Activated naive CD8-positive, alpha-beta T cell treated with anti-CD3 and anti-CD28 coated beads, Interleukin-2, amount 10 ng/mL, durations not matched to agents 7 days and 5 days (primary cell): Measurements from ENCODE around the gene DLG1. TPM values are rescaled to one million over a fixed set of nuclear protein-coding genes. Genes with fewer than 3 reads are reported as not detected.

Source experiments
- ATAC-seq: fragments of 150-1000 bp; cut with Tn5 transposase; one replicate; pipeline ENCODE4 v1.10.0; 2021; ENCODE audit warnings: low read depth, moderate library complexity
- POLR2A ChIA-PET: fragments of 350-600 bp; sonication (Branson Sonifier 250); formaldehyde crosslinking; loops from one replicate; lab custom pipeline; 2021; ENCODE audit warnings: antibody characterized with exemption; lab: Charles Lee
- DNase-seq: peaks from one replicate; pipeline ENCODE4 v3.0.0; 2021
- H3K27ac Mint-ChIP-seq: one replicate; pipeline ENCODE4 v1.8.0; 2022; ENCODE audit warnings: mild to moderate bottlenecking, mixed read lengths
- H3K27me3 Mint-ChIP-seq: one replicate; pipeline ENCODE4 v1.8.0; 2022; ENCODE audit warnings: mild to moderate bottlenecking, moderate library complexity, mixed read lengths
- H3K36me3 Mint-ChIP-seq: one replicate; pipeline ENCODE4 v1.8.0; 2021; ENCODE audit warnings: mild to moderate bottlenecking, mixed read lengths
- H3K4me1 Mint-ChIP-seq: one replicate; pipeline ENCODE4 v1.8.0; 2021; ENCODE audit warnings: mixed read lengths
- H3K4me3 Mint-ChIP-seq: one replicate; pipeline ENCODE4 v1.8.0; 2022; ENCODE audit warnings: mild to moderate bottlenecking, moderate library complexity, mixed read lengths
- H3K9me3 Mint-ChIP-seq: one replicate; pipeline ENCODE4 v1.8.0; 2021; ENCODE audit warnings: mixed read lengths
- total RNA-seq, 2 experiments: library from RNA; stranded (reverse); gene quantifications; one replicate each; pipeline ENCODE4 v1.2.3, GENCODE V29; 2021

Gene DLG1
- total RNA-seq, result 10 to 100 TPM; 83.4 to 86.5 TPM

DNA sequence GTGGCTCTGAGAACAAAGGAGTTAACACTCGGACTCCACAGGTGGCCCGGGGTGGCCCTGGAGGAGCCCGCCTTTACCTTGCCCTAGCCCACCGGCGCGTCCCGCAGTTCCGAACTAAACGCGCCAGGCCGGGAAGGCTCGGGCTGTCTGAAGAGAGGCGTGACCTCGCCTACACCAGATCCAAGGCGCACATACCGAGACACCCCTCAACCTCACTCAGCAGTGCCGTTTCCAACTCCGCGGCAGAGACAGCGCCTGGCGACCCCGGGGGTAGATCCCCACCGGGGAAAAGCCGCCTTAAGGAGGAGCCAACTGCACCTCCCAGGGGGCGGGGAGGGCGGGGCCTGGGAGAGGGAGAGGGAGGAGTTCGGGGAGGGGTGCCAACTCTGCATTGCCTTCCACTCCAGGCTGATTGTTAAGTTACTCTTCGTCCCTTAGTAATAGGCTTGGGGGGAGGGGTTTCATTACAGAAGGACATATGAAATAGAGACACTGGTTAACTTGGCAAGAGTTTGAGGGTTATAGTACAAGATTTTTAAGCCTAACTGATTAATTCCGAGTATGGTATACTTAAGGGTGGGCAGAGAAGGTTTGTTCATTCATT, at the start of gene DLG1:
TSS of gene DLG1 (minus strand) at position 272 of the 604 bp plus-strand sequence. CDS start 1,408 bp downstream, outside the sequence.
- POLR2A ChIA-PET, result interaction anchor here (0.5 to 1.2 kb wide), 7 partner anchors 11 to 405 kb away, joined by 3 to 4 read pairs (median 3); no protein-coding TSS in a partner anchor
- no peak for DNase-seq
- peaks cover 23% of the 10 kb centered on the region for H3K4me1 Mint-ChIP-seq

DNA sequence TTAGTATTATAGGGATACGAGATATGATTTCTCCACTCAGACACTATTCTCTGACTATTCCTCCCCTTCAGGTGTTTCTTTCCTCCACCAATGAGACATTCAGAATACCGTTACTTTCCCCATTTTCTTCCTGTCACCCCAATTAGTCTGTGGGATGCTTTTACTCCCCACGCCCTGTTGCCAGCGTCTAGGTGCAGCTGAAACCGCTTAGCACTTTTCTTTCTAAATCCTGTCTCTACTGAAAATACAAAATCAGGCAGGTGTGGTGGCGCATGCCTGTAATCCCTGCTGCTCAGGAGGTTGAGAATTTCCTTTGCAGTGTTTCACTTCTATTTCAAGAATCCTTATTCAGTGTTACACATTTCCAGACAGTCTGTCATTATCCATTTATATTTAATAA, 49.6 kb upstream of the DLG1 start:
- H3K27me3 Mint-ChIP-seq, result peaks cover 6% of the 10 kb centered on the region
- DNase-seq (no peak), ATAC-seq (no peak)
- H3K4me1 Mint-ChIP-seq, result no peaks in the 10 kb centered on the region
- POLR2A ChIA-PET, result no interaction called here
- H3K27ac Mint-ChIP-seq, result no peak overlapping the region
- no peaks in the 10 kb centered on the region for H3K9me3 Mint-ChIP-seq
- H3K4me3 Mint-ChIP-seq, result no peak overlapping the region
- no peaks in the 10 kb centered on the region for H3K36me3 Mint-ChIP-seq

More for the DNA sequence above, at the start of gene DLG1:
- Mint-ChIP-seq H3K27me3 (peaks cover 28% of the 10 kb centered on the region), H3K27ac (peak within 1 kb of the TSS; percentile 93), H3K9me3 (no peaks in the 10 kb centered on the region), H3K36me3 (peaks cover 5% of the 10 kb centered on the region), H3K4me3 (peak within 1 kb of the TSS; percentile 96)
- ATAC-seq, result peak; percentile 75

DNA sequence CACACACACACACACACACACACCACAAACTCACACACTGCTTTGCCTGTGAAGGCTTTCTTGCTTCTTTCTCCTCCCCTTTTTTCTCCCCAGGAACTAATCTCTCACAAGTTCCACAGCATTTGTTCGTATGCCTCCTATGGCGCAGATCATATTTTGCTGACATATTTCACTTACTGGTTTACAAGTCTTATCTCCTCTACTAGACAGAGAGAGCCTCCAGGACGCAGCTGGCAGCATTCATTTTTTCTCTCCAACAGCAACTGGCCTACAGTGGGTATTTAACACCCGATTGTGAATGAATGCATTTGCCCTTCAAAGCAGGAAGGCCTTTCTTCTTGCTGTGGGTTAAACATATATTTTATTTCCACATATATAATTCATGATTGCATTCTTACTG, 47.0 kb upstream of the DLG1 start:
- no peaks in the 10 kb centered on the region for H3K36me3 Mint-ChIP-seq
- peaks cover 10% of the 10 kb centered on the region for H3K27me3 Mint-ChIP-seq
- H3K4me3 Mint-ChIP-seq, result no peak overlapping the region
- H3K27ac Mint-ChIP-seq, result no peak overlapping the region
- H3K9me3 Mint-ChIP-seq, result no peaks in the 10 kb centered on the region
- no peaks in the 10 kb centered on the region for H3K4me1 Mint-ChIP-seq
- DNase-seq (no peak), ATAC-seq (no peak)
- POLR2A ChIA-PET, result no interaction called here

DNA sequence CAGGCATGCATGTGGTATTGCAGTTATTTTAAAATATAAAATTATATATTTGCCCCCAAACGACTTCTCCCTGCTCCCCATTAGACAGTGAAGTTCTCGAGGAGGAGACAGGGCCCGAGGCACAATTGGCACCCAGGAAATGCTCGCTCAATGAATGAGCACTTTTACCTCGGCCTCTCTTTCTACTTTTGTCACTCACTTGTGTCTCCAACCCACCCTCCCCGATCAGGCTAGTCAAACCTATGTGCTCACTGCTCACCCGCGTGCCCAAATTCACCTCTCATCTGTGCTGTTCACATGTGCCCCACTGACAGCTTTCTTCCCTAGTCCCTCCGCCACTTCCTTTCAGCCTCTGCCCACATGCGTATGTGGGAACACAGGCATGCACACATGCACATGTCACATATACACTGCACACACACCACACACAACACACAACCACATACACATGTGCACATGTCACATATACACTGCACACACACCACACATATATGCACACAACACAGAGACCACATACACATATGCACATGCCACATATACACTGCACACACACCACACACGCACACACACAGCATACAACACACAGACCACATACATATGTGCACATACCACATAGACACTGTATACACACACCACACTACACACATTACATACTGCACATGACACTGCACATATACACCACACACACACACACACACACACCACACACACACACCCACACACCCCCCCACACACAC, 46.3 kb upstream of the DLG1 start:
- POLR2A ChIA-PET, result no interaction called here
- DNase-seq (no peak), ATAC-seq (no peak)
- Mint-ChIP-seq H3K27ac (no peak overlapping the region), H3K4me1 (no peaks in the 10 kb centered on the region), H3K4me3 (no peak overlapping the region), H3K36me3 (no peaks in the 10 kb centered on the region), H3K27me3 (peaks cover 13% of the 10 kb centered on the region), H3K9me3 (no peaks in the 10 kb centered on the region)

DNA sequence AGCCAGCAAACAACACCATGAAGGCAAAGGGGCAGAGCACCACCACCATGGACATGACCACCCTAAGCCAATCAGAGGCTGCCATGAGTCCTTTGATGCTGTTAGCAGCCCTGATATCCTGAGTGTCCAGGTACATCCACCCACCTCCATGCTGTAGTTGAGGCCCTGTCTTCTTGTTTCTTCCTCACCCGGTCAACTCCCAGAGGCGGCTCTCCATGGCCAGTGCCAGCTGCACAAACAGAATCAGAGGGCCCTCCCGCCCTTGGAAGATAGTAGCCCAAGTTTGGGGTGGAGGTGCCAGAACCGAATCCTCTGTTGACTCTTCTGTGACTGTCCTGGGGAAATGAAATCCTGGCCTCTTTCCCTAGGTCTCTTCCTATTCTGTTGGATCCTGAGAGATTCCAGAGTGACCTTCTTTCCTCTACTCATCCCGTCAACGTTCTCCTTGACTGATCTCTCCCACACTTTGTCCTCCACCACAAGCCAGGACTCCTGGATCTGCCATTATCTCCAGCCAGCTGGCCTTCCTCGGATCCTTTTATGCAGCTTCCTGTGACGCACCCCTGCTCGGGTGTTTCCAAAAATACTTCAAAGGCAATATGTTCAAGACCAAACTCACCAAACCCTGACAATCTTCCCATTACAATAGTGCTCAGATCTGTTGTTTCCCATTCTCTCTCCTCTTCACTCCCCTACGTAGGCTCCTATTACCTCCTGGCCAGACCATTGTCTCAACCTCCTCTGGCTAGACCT, 45.4 kb upstream of the DLG1 start:
- Mint-ChIP-seq H3K36me3 (no peaks in the 10 kb centered on the region), H3K4me3 (no peak overlapping the region), H3K27me3 (peaks cover 11% of the 10 kb centered on the region), H3K27ac (no peak overlapping the region), H3K9me3 (no peaks in the 10 kb centered on the region), H3K4me1 (no peaks in the 10 kb centered on the region)
- DNase-seq (no peak), ATAC-seq (no peak)
- POLR2A ChIA-PET, result no interaction called here

DNA sequence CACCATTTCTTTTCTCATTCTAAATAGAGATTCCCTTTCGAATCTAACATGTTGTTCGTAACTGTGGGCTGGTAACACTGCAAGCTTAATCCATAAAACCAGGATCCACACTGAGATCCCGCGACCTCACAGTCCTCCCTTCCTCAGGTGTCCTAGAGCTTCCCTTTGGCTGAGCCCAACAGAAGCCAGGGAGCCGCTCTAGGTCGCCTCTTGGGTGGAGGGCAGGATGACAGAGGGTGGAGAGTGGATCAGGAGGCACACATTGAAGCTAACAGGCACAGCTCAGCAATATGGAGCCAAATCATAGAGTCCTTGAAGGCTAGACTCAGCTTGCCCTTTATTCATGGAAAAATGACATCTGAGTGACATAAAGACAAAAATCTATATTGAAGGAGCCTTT, 44.7 kb upstream of the DLG1 start:
- Mint-ChIP-seq H3K4me1 (peaks cover 3% of the 10 kb centered on the region), H3K27ac (no peak overlapping the region), H3K4me3 (no peak overlapping the region), H3K36me3 (no peaks in the 10 kb centered on the region), H3K27me3 (peaks cover 8% of the 10 kb centered on the region), H3K9me3 (no peaks in the 10 kb centered on the region)
- POLR2A ChIA-PET, result no interaction called here
- DNase-seq (no peak), ATAC-seq (no peak)

DNA sequence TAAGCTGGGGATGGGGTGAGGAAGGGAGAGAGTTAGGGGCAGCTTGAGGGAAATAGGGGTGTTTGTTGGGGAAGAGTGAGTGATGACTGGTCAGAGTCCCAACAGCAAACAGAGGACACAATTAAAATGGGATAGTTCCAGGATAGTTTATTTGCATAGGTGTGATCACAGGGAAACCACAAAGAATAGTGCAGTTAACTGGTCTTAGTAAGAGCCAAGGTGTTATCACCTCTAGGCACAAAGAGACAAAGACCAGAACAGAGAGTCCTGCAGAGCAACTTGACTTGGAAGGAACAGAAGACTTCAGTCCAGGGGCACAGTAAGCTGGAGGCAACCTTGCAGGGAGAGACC, 42.1 kb upstream of the DLG1 start:
- Mint-ChIP-seq H3K27ac (no peak overlapping the region), H3K9me3 (no peaks in the 10 kb centered on the region), H3K27me3 (peaks cover 10% of the 10 kb centered on the region), H3K36me3 (no peaks in the 10 kb centered on the region), H3K4me3 (no peak overlapping the region), H3K4me1 (peaks cover 3% of the 10 kb centered on the region)
- ATAC-seq (no peak), DNase-seq (no peak)
- POLR2A ChIA-PET, result no interaction called here

DNA sequence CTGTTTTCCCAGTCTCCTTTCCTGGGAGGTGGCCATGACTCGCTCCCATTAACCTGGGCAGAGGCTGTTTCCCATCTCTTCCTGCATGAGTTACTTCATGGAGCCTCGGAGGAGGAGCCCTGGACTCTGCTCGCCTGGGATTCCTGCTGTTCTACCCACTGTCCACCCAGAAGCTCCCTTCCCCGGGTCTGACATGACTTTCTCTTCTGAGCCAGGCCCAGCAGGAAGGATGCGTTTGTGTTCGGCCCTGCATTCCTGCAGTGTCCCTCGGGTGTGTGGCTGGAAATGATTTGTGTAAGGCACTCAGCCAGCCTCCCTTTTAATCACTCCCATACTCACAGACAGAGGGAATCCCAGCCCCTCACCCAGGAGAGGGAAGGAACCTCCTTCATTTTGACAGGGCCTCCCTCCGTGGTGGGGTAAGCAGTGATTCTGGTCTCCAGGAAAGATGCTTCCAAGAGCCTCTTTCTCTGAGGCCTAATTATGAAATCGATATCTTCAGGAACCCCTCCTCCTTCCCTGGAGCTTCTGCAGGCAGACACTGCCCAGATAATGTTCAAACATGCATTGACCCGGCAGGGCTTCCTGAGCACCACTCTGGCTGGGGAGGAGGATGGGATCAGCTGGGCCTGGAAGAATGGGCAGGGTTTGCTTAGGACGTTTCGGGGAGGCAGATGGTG, 41.6 kb upstream of the DLG1 start:
- H3K36me3 Mint-ChIP-seq, result no peaks in the 10 kb centered on the region

DNA sequence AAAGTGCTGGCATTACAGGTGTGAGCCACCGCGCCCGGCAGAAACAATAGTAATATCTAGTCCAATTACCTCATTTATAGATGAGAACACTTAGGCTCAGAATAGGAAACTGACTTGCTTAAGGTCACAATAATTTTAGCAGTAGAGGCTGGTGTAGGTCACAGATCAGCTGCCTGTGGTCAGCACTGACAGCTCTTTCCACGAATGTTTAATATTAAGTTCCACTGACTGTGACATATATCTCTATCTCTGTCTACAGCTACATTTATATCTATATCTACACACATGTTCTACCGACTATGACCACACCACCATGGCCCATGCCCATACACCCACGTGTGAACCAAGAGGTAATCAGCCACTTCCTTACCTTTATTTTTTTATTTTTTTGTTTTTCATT, 40.2 kb upstream of the DLG1 start:
- H3K4me1 Mint-ChIP-seq, result peaks cover 3% of the 10 kb centered on the region
- no peaks in the 10 kb centered on the region for H3K9me3 Mint-ChIP-seq
- no peak overlapping the region for H3K4me3 Mint-ChIP-seq
- no peak overlapping the region for H3K27ac Mint-ChIP-seq
- ATAC-seq, result no peak
- POLR2A ChIA-PET, result no interaction called here
- peaks cover 10% of the 10 kb centered on the region for H3K27me3 Mint-ChIP-seq
- no peaks in the 10 kb centered on the region for H3K36me3 Mint-ChIP-seq
- DNase-seq, result no peak

More for the DNA sequence above, 41.6 kb upstream of the DLG1 start:
- DNase-seq (no peak), ATAC-seq (no peak)
- no peak overlapping the region for H3K27ac Mint-ChIP-seq
- H3K9me3 Mint-ChIP-seq, result no peaks in the 10 kb centered on the region
- no peak overlapping the region for H3K4me3 Mint-ChIP-seq
- H3K27me3 Mint-ChIP-seq, result peaks cover 10% of the 10 kb centered on the region
- peaks cover 3% of the 10 kb centered on the region for H3K4me1 Mint-ChIP-seq
- POLR2A ChIA-PET, result no interaction called here

DNA sequence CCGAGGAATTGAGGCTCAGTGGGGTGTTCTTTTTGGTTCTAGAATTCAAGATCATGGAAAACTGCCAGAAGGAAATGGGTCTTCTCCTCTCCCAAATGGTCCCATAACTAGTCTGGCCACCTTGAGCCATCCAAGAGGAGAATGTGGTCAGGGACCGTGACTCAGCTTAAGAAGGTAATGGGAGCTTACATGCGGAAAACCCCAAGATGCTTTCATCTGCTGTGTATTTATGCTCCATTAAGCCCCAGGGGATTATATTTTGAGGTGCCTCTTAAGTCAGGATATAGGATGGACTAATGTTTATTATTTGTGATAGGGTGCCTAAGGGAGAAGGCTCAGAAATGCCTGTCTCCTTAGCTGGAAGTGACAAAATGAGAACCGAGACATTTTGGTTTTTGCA, 39.2 kb upstream of the DLG1 start:
- peaks cover 3% of the 10 kb centered on the region for H3K4me1 Mint-ChIP-seq
- no peak overlapping the region for H3K27ac Mint-ChIP-seq
- POLR2A ChIA-PET, result no interaction called here
- no peaks in the 10 kb centered on the region for H3K36me3 Mint-ChIP-seq
- H3K9me3 Mint-ChIP-seq, result no peaks in the 10 kb centered on the region
- no peak overlapping the region for H3K4me3 Mint-ChIP-seq
- ATAC-seq (no peak), DNase-seq (no peak)
- peaks cover 10% of the 10 kb centered on the region for H3K27me3 Mint-ChIP-seq

DNA sequence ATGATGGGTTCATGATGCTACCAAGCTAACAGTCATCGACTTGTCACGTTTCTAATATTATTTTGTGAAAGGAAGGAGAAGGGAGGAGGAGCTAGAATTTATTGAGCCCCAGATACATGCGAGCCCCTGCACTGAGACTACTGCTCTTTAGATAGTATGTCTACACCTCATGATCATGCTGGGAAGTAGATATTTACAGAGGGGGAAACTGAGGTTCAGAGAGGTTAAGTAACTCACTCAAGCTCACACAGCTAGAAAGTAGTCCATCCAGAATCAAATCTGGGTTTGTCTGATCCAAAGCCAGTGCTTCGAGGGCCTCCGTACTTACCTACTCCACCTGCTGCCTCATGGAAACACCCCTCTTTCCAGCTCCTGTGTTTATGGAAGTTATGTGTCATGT, 38.8 kb upstream of the DLG1 start:
- DNase-seq, result no peak
- H3K27me3 Mint-ChIP-seq, result peaks cover 13% of the 10 kb centered on the region
- peaks cover 3% of the 10 kb centered on the region for H3K4me1 Mint-ChIP-seq
- no peak overlapping the region for H3K27ac Mint-ChIP-seq
- no peak overlapping the region for H3K4me3 Mint-ChIP-seq
- no peaks in the 10 kb centered on the region for H3K9me3 Mint-ChIP-seq
- H3K36me3 Mint-ChIP-seq, result no peaks in the 10 kb centered on the region
- ATAC-seq, result no peak
- POLR2A ChIA-PET, result no interaction called here

DNA sequence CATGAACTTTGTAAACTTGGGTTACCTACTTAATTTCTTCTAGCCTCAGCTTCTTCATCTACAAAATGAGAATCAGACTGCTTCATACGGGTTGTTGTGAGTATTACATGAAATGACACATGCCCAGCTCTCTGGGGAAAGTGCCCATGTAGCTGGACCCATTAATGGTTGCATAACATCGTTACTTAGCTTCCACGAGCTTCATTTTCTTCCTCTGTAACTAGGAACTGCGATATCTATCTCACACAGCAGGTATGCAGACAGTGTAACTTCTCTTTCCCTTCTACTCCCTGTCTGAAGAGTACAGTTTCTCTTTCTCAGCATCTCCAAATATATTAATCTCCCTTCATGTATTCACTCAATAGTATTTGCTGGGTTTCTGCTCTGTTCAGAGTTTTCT, 37.9 kb upstream of the DLG1 start:
- no peak overlapping the region for H3K4me3 Mint-ChIP-seq
- H3K27me3 Mint-ChIP-seq, result peaks cover 15% of the 10 kb centered on the region
- POLR2A ChIA-PET, result no interaction called here
- ATAC-seq, result no peak
- H3K4me1 Mint-ChIP-seq, result peaks cover 3% of the 10 kb centered on the region
- H3K9me3 Mint-ChIP-seq, result no peaks in the 10 kb centered on the region
- no peak for DNase-seq
- H3K27ac Mint-ChIP-seq, result no peak overlapping the region
- no peaks in the 10 kb centered on the region for H3K36me3 Mint-ChIP-seq

DNA sequence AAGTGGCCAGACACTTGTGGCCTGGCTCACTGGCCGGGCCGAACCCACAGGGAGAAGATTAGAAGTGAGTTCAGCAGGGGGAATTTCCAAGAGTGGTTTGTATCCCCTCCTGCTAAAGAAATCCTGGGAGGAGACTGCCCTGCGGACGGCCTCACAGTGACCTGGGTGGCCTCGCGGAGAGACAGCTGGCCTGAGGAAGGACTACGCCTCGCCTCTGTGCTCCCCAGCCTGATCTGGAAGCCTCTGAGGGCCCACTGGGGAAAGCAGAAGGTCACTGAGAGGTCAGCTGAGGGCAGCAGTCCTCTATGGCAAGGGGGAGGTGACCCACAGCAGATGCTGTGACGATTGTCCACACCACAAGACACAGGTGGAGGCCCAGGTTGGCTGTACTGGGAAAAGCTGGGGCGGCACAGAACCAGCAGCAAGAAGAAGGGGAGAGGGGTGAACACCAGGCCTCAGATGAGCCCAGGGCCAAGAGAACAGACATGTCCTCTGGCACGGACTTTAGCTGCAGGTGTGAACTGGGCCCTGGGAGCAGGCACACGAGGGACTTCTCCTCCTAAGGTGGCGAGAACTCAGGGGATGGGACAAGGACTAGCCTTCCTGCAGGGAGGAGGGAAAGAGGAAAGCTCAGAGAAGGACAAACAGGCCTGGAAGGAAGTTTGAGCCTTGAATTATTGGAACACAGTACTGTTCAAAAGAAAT, 37.2 kb upstream of the DLG1 start:
- POLR2A ChIA-PET, result no interaction called here
- H3K36me3 Mint-ChIP-seq, result no peaks in the 10 kb centered on the region
- ATAC-seq, result no peak

More for the DNA sequence above, 37.2 kb upstream of the DLG1 start:
- Mint-ChIP-seq H3K27ac (peak overlapping the region; percentile 47), H3K9me3 (no peaks in the 10 kb centered on the region), H3K27me3 (peaks cover 16% of the 10 kb centered on the region), H3K4me3 (no peak overlapping the region), H3K4me1 (peaks cover 3% of the 10 kb centered on the region)
- DNase-seq, result no peak
